ENCODE measurements around the gene APCDD1L. TPM values are rescaled to one million over a fixed set of nuclear protein-coding genes. Genes with fewer than 3 reads are reported as not detected.
"Not testable (repeated sequence)": the region's sequence is repeated elsewhere in the genome, so short reads cannot be mapped to it uniquely, and the experiment has no call there.

The APCDD1L gene
- polyA plus RNA-seq, 1 donor, result 5.9 TPM

GRCh38 chr20:58545565-58546415 is 30.6 kb upstream of the APCDD1L start:
- no peak for DNase-seq (ENCODE audit: low read depth)

GRCh38 chr20:58544891-58545290 is 29.7 kb upstream of the APCDD1L start:
- DNase-seq (ENCODE audit: low read depth), result no peak

- DNase-seq (ENCODE audit: low read depth), result no peak
Observed at GRCh38 chr20:58544286-58544685, 29.1 kb upstream of the APCDD1L start.

GRCh38 chr20:58543274-58543673 is 28.1 kb upstream of the APCDD1L start:
- no peak for DNase-seq (ENCODE audit: low read depth)

GRCh38 chr20:58542411-58543095 is 27.4 kb upstream of the APCDD1L start:
- DNase-seq (ENCODE audit: low read depth), result no peak

- not testable (repeated sequence) for DNase-seq (ENCODE audit: low read depth)
Observed at GRCh38 chr20:58542034-58542410, 26.8 kb upstream of the APCDD1L start.

- DNase-seq (ENCODE audit: low read depth), result no peak
Observed at GRCh38 chr20:58538752-58539151, 23.6 kb upstream of the APCDD1L start.

- DNase-seq (ENCODE audit: low read depth), result no peak
Observed at GRCh38 chr20:58537831-58538230, 22.6 kb upstream of the APCDD1L start.

- no peak for DNase-seq (ENCODE audit: low read depth)
Observed at GRCh38 chr20:58536289-58536688, 21.1 kb upstream of the APCDD1L start.

- DNase-seq (ENCODE audit: low read depth), result no peak
Observed at GRCh38 chr20:58531657-58532056, 16.5 kb upstream of the APCDD1L start.

GRCh38 chr20:58531063-58531462 is 15.9 kb upstream of the APCDD1L start:
- no peak for DNase-seq (ENCODE audit: low read depth)

GRCh38 chr20:58528412-58528811 is 13.2 kb upstream of the APCDD1L start:
- no peak for DNase-seq (ENCODE audit: low read depth)

- DNase-seq (ENCODE audit: low read depth), result no peak
Observed at GRCh38 chr20:58526411-58526810, 11.2 kb upstream of the APCDD1L start.

GRCh38 chr20:58524814-58525213 is 9.6 kb upstream of the APCDD1L start:
- no peak for DNase-seq (ENCODE audit: low read depth)

GRCh38 chr20:58523971-58524315 is 8.7 kb upstream of the APCDD1L start:
- DNase-seq (ENCODE audit: low read depth), result no peak

- DNase-seq (ENCODE audit: low read depth), result no peak
Observed at GRCh38 chr20:58523072-58523970, 8.1 kb upstream of the APCDD1L start.

GRCh38 chr20:58522666-58523065 is 7.5 kb upstream of the APCDD1L start:
- DNase-seq (ENCODE audit: low read depth), result no peak

GRCh38 chr20:58521763-58522162 is 6.6 kb upstream of the APCDD1L start:
- no peak for DNase-seq (ENCODE audit: low read depth)

GRCh38 chr20:58519940-58520712 is 4.9 kb upstream of the APCDD1L start:
- DNase-seq (ENCODE audit: low read depth), result no peak

GRCh38 chr20:58518896-58519593 is 3.8 kb upstream of the APCDD1L start:
- DNase-seq (ENCODE audit: low read depth), result no peak

GRCh38 chr20:58518387-58518786 is 3.2 kb upstream of the APCDD1L start:
- DNase-seq (ENCODE audit: low read depth), result no peak
